Measurements from ENCODE around the gene DDX46. TPM values are rescaled to one million over a fixed set of nuclear protein-coding genes. Genes with fewer than 3 reads are reported as not detected.

Gene DDX46
- total RNA-seq, 4 donors from 2014 or later, result 29.1 to 41.3 (median 36.8) TPM

GRCh38 chr5:134732819-134733218 is 25.8 kb upstream of the DDX46 start:
- ATAC-seq (no peak), DNase-seq (no peak)
- intact Hi-C loops (cut with DNase I; ENCODE audit: low total_unique reads) (no loop called here), in situ Hi-C loops (cut with MboI; ENCODE audit: low sequenced_read_pairs in 4 of 4) (no loop called here)
- TF ChIP-seq CTCF (IDR thresholded peaks at IDR 0.05 in 4 of 5, conservative IDR thresholded peaks at IDR 0.05 in 1 of 5) (no peak), POLR2A (IDR thresholded peaks at IDR 0.05) (no peak)
- Histone ChIP-seq H3K36me3 (no peaks in the 10 kb centered on the region), H3K9me3 (no peaks in the 10 kb centered on the region), H3K27ac (no peak overlapping the region), H3K4me1 (no peaks in the 10 kb centered on the region), H3K27me3 (no peaks in the 10 kb centered on the region), H3K4me3 (no peak overlapping the region)

- Histone ChIP-seq H3K36me3 (peaks cover 0 to 2% of the 10 kb centered on the region in 2 donors), H3K27me3 (no peaks in the 10 kb centered on the region), H3K27ac (no peak overlapping the region), H3K4me1 (peaks cover 8 to 14% of the 10 kb centered on the region in 2 donors), H3K4me3 (no peak overlapping the region), H3K9me3 (no peaks in the 10 kb centered on the region)
- TF ChIP-seq CTCF (IDR thresholded peaks at IDR 0.05 in 4 of 5, conservative IDR thresholded peaks at IDR 0.05 in 1 of 5) (no peak), POLR2A (IDR thresholded peaks at IDR 0.05) (no peak)
- intact Hi-C loops (cut with DNase I; ENCODE audit: low total_unique reads), result loop anchor here (5.0 kb wide), 1 partner anchor 208 kb away; the partner anchor contains the start of gene JADE2
- in situ Hi-C loops (cut with MboI; ENCODE audit: low sequenced_read_pairs in 4 of 4), result no loop called here
- ATAC-seq (no peak), DNase-seq (no peak)
Observed at GRCh38 chr5:134735243-134735642, 23.3 kb upstream of the DDX46 start.

- intact Hi-C loops (cut with DNase I; ENCODE audit: low total_unique reads), result loop anchor here (5.0 kb wide), 1 partner anchor 209 kb away; the partner anchor contains the start of gene JADE2
- in situ Hi-C loops (cut with MboI; ENCODE audit: low sequenced_read_pairs in 4 of 4), result no loop called here
- Histone ChIP-seq H3K36me3 (peaks cover 0 to 11% of the 10 kb centered on the region in 2 donors), H3K27ac (peak overlapping the region in 2 of 4 donors; percentile 87 to 98), H3K4me1 (peaks cover 8 to 14% of the 10 kb centered on the region in 2 donors), H3K9me3 (no peaks in the 10 kb centered on the region), H3K27me3 (no peaks in the 10 kb centered on the region), H3K4me3 (no peak overlapping the region)
- no peak for ATAC-seq
- DNase-seq, result no peak
- no peak for TF ChIP-seq POLR2A (IDR thresholded peaks at IDR 0.05)
- no peak for TF ChIP-seq CTCF (IDR thresholded peaks at IDR 0.05 in 4 of 5, conservative IDR thresholded peaks at IDR 0.05 in 1 of 5)
Observed at GRCh38 chr5:134736173-134736812, 22.3 kb upstream of the DDX46 start.

GRCh38 chr5:134738133-134738962 is 20.2 kb upstream of the DDX46 start, which contains the start of gene CAMLG:
Gene CAMLG, plus strand, starts transcription at chr5:134738548. Its CDS starts 73 bp downstream, at chr5:134738621.
- in situ Hi-C loops (cut with MboI; ENCODE audit: low sequenced_read_pairs in 4 of 4), result no loop called here
- peak; percentile 97 for DNase-seq
- Histone ChIP-seq H3K36me3 (peaks cover 0 to 16% of the 10 kb centered on the region in 2 donors), H3K27ac (peak within 1 kb of the TSS; percentile 87 to 99 (median 96)), H3K27me3 (no peaks in the 10 kb centered on the region), H3K9me3 (no peaks in the 10 kb centered on the region), H3K4me3 (peak within 1 kb of the TSS; percentile 94 to 100 (median 97)), H3K4me1 (peaks cover 8 to 14% of the 10 kb centered on the region in 2 donors)
- peak; percentile 88 to 91 for ATAC-seq
- intact Hi-C loops (cut with DNase I; ENCODE audit: low total_unique reads), result loop anchor here (1.0 to 5.0 kb wide), 2 partner anchors 20 to 211 kb away; partner anchors contain the start of genes DDX46 and JADE2
- peak; percentile 92 to 95 for TF ChIP-seq POLR2A (IDR thresholded peaks at IDR 0.05)
- peak in 3 of 5 experiments; percentile 46 to 58 (median 53) for TF ChIP-seq CTCF (IDR thresholded peaks at IDR 0.05 in 4 of 5, conservative IDR thresholded peaks at IDR 0.05 in 1 of 5)
